GM18511 (cell line): ENCODE data around the gene MAFF.
"Not testable (repeated sequence)": the region's sequence is repeated elsewhere in the genome, so short reads cannot be mapped to it uniquely, and the experiment has no call there.

Source experiments
- ATAC-seq: cut with Tn5 transposase; IDR thresholded peaks from one replicate; pipeline ENCODE4 v1.9.1; 2021; ENCODE audit warnings: mild to moderate bottlenecking, moderate library complexity; ENCODE audit not compliant: unreplicated experiment

Gene MAFF

DNA sequence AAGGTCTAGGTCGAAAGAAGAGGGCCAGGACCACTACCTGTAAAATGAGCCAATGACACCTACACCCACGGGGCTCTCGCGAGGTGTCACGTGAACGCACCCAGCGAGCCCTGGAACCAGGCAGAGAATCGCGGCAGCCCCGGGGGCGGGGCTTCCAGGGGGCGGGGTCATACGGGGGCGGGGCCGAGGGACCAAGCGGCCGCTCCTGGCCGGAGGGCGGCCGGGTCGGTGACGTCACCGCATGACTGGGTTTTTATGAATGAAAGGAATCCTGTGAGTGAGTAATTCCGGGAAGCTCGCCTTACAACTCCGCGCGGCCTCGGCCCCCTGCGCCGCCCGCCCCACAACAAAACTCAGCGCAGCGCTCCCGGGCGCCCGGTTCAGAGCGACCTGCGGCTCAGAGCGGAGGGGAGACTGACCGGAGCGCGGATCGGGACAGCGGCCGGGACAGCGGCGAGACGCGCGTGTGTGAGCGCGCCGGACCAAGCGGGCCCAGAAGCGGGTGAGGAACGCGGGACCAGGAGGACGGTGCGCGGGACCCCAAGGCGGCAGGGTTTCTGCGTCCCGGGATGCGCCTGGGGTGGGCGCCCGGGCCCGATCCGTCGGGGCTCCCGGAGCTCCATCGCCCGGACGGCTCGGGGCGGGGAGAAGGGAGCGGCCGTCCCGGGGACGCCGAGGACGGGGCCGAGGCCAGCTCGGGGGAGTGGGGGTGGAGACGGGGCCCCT is at the start of gene MAFF:
Gene MAFF (plus strand): TSS at position 284 of the 726 bp plus-strand sequence. CDS start 11,860 bp downstream, outside the sequence.
- ATAC-seq: peak; percentile 60

GRCh38 chr22:38153821-38154562 is 47.8 kb upstream of the MAFF start:
- no peak for ATAC-seq

- ATAC-seq: not testable (repeated sequence)
These were observed 47.3 kb upstream of the MAFF start for GRCh38 chr22:38154563-38154915.

DNA sequence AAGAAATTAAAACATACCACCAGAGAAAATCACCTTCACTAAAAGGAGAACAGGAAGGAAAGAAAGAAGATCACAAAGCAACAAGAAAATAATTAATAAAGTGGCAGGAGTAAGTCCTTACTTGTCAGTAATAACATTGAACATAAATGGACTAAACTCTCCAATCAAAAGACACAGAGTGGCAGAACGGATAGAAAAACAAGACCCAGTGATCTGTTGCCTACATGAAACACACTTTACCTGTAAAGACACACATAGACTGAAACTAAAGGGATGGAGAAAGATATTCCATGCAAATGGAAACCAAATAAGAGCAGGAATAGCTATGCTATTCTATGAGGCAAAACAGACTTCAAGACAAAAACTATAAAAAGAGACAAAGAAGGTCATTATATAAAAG is 46.1 kb upstream of the MAFF start:
- ATAC-seq: no peak

GRCh38 chr22:38162881-38163843 is 38.6 kb upstream of the MAFF start:
- ATAC-seq: no peak

DNA sequence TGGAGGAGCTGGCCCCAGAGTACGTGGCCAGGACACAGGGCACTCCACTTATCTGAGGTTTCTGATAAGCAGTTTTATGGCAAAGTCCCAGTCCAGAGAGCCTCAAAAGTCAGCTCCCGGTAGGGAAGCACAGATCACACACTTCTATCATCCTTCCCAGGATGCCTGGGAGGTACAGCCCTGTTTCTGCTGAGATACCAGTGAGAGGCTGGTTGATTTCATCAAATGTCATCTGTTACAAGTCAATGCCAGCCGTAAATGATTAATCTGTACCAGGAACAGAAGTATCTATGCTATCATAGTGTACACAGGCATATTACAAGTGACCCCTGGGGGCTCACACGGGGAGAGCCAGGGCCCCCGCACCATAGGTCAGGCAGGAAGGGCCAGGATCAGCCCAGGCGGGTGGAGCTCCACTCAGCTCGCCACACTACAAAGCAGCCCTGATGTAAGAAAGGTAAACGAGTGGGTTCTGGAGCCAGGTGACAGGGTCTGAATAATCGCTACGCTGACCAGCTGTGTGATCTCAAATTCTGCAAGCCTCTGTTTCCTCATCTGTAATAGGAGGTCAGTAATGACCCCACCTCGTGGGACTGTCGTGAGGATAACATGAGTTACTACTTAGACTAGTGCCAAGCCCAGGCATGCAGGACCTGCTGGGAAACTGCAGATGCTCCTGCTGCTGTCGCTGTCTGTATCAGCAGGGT is 37.8 kb upstream of the MAFF start:
- ATAC-seq: no peak

DNA sequence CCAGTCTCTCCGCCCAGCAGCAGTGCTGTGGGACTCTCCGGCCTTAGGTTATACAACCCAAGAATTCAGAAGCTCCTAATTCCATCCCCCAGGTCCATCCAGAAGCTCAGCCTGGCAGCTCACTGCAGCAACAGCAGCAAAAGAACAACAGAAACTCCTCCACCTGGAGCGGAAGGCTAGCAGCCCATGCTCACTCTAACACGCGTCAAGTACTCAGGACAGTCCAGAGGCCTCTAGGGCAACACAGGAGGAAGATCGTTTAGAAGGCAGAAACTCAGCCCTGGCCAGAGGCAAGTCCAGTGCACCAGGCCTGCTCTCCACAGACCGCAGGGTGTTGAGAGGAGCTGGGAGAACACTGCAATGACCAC is 37.3 kb upstream of the MAFF start:
- ATAC-seq: no peak

GRCh38 chr22:38165922-38166593 is 35.7 kb upstream of the MAFF start:
- no peak for ATAC-seq

DNA sequence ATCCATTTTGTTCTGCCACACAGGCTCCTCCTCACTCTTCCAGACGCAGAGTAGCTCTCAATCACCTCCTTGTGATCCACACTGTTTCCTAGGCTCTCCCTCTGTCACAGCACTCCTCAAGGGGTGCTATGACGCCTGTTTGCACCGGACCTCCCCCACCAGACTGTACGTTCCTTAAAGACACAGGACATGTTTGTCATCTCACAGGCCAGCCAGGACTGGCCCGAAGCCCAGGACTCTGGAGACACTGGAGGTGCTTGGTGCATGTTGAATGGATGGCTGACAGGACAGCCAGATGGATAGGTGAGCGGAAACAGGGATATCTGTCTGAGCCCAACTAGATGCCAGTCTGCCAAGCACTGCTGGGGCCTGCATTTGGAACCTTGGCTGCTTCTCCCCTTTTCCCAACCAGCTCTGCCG is 33.8 kb upstream of the MAFF start:
- ATAC-seq: no peak

GRCh38 chr22:38169116-38169515 is 32.7 kb upstream of the MAFF start:
- no peak for ATAC-seq

- no peak for ATAC-seq
These were observed 31.3 kb upstream of the MAFF start for GRCh38 chr22:38170469-38170868.

- ATAC-seq: no peak
These were observed 29.6 kb upstream of the MAFF start for GRCh38 chr22:38171927-38172831.

- no peak for ATAC-seq
These were observed 28.8 kb upstream of the MAFF start for GRCh38 chr22:38172832-38173640.

DNA sequence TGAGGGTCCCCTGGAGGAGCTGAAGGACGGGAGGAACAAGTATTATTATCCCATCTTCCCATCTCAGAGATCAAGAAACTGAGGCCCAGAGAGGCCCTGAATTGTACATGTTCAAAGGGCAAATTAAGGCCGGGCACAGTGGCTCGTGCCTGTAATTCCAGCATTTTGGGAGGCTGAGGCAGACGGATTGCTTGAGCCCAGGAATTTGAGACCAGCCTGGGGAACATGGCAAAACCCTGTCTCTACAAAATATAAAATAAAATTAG is 28.2 kb upstream of the MAFF start:
- ATAC-seq: no peak

GRCh38 chr22:38174626-38175025 is 27.2 kb upstream of the MAFF start:
- no peak for ATAC-seq

GRCh38 chr22:38175206-38176118 is 26.3 kb upstream of the MAFF start:
- ATAC-seq: no peak

- ATAC-seq: no peak
These were observed 25.5 kb upstream of the MAFF start for GRCh38 chr22:38176170-38176741.
